ENCODE results near the gene APOO. TPM values are rescaled to one million over a fixed set of nuclear protein-coding genes. Genes with fewer than 3 reads are reported as not detected.

Gene APOO
- total and polyA plus RNA-seq, 2 experiments from 2014 or later = 32.8 to 72.4 TPM

GRCh38 chrX:23783589-23784469 is 123.9 kb downstream of the APOO start (continued):
- no peak for TF ChIP-seq ZNF462 (CRISPR knock-in tag; IDR thresholded peaks at IDR 0.05)
- no peak for TF ChIP-seq EZH2phosphoT487 (IDR thresholded peaks at IDR 0.05; ENCODE audit: unreplicated experiment)
- TF ChIP-seq POLR2AphosphoS5 (IDR thresholded peaks at IDR 0.05; ENCODE audit: low read depth) = no peak
- no peak for TF ChIP-seq NANOG (IDR thresholded peaks at IDR 0.05; ENCODE audit: borderline replicate concordance)
- no peak for TF ChIP-seq ZNF114 (CRISPR knock-in tag; IDR thresholded peaks at IDR 0.05)
- TF ChIP-seq ZNF331 (CRISPR knock-in tag; IDR thresholded peaks at IDR 0.05; ENCODE audit: low read depth) = no peak
- TF ChIP-seq EZH2 (IDR thresholded peaks at IDR 0.05; ENCODE audit: low read depth, unreplicated experiment) = no peak
- TF ChIP-seq REST (IDR thresholded peaks at IDR 0.05; ENCODE audit: unreplicated experiment) = no peak

Other genes starting within 250 kb of the APOO start
- 101 and 139 TPM in 2 replicates for gene PRDX4, start 240.4 kb downstream of the APOO start, total RNA-seq (2014; rRNA removed; shearing (Covaris generic))
- gene PRDX4, start 240.4 kb downstream of the APOO start, polyA plus RNA-seq (2016; fragmentation: Nextera tagmentation; extraction: Ambion mirVana) = 101 and 103 TPM in 2 replicates
- 34.3 and 35.4 TPM in 2 replicates for gene ACOT9, start 164.7 kb downstream of the APOO start, total RNA-seq (2014; rRNA removed; shearing (Covaris generic))
- gene ACOT9, start 164.7 kb downstream of the APOO start, polyA plus RNA-seq (2016; fragmentation: Nextera tagmentation; extraction: Ambion mirVana) = 23.5 and 28.5 TPM in 2 replicates
- gene SAT1, start 124.8 kb downstream of the APOO start, total RNA-seq (2014; rRNA removed; shearing (Covaris generic)) = 44.1 and 54.5 TPM in 2 replicates
- gene SAT1, start 124.8 kb downstream of the APOO start, polyA plus RNA-seq (2016; fragmentation: Nextera tagmentation; extraction: Ambion mirVana) = 91.9 and 101 TPM in 2 replicates
- 0.56 TPM in 1 of 2 replicates, not detected in the other for gene CXorf58, start 68 bp upstream of the APOO start, total RNA-seq (2014; rRNA removed; shearing (Covaris generic))
- gene CXorf58, start 68 bp upstream of the APOO start, polyA plus RNA-seq (2016; fragmentation: Nextera tagmentation; extraction: Ambion mirVana) = not detected in 2 replicates
- gene KLHL15, start 119.2 kb upstream of the APOO start, total RNA-seq (2014; rRNA removed; shearing (Covaris generic)) = 15.0 and 15.3 TPM in 2 replicates
- 2.2 and 2.4 TPM in 2 replicates for gene KLHL15, start 119.2 kb upstream of the APOO start, polyA plus RNA-seq (2016; fragmentation: Nextera tagmentation; extraction: Ambion mirVana)
- gene EIF2S3, start 147.0 kb upstream of the APOO start, total RNA-seq (2014; rRNA removed; shearing (Covaris generic)) = 246 and 323 TPM in 2 replicates
- gene EIF2S3, start 147.0 kb upstream of the APOO start, polyA plus RNA-seq (2016; fragmentation: Nextera tagmentation; extraction: Ambion mirVana) = 83.3 and 90.5 TPM in 2 replicates
- 15.4 and 15.9 TPM in 2 replicates for gene ZFX, start 241.8 kb upstream of the APOO start, total RNA-seq (2014; rRNA removed; shearing (Covaris generic))
- gene ZFX, start 241.8 kb upstream of the APOO start, polyA plus RNA-seq (2016; fragmentation: Nextera tagmentation; extraction: Ambion mirVana) = 8.3 and 11.0 TPM in 2 replicates